Ammon's horn (tissue), 1 donor: ENCODE results near the gene UBAC1.
A peak's percentile ranks its signal among the peaks of the same experiment; 100 is the strongest.
"Not testable (repeated sequence)": the region's sequence is repeated elsewhere in the genome, so short reads cannot be mapped to it uniquely, and the experiment has no call there.

Experiments
- DNase-seq: peaks from one replicate; pipeline ENCODE4 v3.0.0-alpha.2; 2016; ENCODE audit warnings: low spot score

UBAC1 gene

GRCh38 chr9:135898634-135899407 is 62.4 kb downstream of the UBAC1 start:
- DNase-seq = no peak

GRCh38 chr9:135896626-135897025 is 64.5 kb downstream of the UBAC1 start:
- DNase-seq = no peak

DNA sequence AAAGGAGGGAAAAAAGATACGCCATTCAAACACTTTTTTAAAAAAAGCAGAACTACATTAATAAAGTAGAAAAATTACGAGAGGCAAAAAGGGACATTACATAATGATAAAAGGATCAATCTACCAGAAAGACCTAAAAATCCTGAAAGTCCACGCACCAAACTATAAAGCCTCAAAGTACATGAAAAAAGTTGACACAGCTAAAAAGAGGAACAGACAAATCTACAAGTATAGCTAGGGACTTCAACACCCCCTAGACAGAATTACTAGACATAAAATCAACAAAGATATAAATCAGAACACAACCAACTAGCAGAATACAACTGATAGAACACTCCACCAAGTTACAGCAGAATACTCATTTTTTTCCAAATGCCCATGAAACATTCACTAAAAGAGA is 65.0 kb downstream of the UBAC1 start:
- DNase-seq = no peak

DNA sequence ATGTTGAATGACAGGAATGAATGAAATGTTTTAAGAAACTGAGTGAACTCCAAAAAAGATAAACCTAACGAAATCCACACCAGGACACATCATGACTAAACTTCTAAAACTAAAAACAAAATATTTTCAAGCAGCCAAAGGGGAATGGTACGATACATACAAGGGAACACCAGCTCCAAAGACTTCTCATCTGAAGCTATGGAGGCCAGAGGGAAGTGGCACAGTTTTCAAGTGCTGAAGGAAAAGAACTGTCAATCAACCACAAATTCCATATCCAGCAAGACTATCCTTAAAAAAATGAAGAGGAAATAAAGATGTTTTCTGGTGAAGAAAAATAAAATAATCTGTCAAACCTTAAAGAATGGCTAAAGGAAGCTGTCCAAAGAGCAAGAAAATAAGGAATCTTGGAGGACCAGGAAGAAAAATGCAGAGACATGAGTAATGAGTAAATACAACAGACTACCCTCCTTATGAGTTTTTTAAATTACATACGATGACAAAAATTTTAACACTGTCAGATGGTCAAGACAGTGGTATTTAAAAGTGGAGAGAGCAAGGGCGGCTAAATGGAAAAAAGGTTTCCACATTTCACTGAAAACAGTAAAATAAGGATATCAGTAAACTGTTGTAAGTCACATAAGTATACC is 65.8 kb downstream of the UBAC1 start:
- DNase-seq = no peak

DNA sequence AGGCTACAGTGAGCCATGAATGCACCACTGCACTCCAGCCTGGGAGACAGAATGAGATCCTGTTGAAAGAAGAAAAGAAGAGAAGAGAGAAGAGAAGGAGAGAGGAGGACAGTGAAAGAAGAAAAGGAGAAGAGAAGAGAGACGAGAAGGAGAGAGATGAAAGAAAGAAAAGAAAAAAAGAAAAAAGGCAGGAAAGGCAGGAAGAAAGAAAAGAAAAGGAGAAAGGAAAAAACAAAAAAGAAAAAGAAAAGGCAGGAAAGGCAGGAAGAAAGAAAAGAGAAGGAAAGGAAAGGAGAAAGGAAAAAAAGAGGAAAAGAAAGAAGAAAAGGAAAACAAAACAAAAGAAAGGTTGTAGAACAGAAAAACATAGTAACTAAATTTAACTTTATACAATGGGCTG is 68.1 kb downstream of the UBAC1 start:
- no peak for DNase-seq

DNA sequence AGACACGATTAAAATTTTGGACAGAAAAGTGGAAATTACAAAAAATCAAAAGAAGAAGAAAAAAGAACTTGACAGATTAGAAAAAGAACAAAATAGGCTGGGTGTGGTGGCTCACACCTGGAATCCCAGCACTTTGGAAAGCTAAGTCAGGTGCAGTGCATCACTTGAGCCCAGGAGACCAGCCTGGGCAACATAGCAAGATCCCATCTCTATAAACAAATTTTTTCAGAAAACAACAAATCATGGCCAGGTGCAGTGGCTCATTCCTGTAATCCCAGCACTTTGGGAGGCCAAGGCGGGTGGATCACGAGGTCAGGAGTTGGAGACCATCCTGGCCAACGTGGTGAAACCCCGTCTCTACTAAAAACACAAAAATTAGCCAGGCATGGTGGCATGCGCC is 68.8 kb downstream of the UBAC1 start:
- not testable (repeated sequence) for DNase-seq

DNA sequence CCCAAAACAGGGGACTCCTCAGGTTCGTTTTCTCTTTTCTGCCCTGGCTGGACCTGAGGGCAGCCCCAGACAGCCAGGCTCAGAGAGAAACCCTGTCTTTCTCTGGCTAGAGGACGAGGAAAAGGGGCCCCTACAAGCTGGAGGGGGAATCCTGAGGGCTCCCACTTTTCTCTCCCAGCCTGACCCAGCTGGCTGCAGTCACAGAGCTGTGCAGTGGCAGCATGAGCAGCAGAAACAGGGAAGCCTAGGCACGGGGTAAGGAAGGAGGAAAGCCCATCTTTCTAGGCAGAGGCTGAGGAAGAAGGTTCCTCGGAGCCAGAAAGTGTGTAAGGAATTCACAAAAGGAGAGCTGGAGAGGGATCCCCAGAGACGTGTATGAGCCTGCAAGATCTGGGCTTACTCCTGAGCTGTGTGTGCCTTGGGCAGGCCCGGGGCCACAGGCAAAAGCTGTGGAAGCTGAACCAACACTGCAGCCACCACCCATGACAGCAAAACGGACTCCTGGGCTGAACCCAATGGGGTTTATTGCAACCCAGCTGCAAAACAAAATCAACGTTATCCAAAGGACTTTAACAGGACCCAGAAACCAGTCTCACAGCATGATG is 70.0 kb downstream of the UBAC1 start:
- DNase-seq = no peak

DNA sequence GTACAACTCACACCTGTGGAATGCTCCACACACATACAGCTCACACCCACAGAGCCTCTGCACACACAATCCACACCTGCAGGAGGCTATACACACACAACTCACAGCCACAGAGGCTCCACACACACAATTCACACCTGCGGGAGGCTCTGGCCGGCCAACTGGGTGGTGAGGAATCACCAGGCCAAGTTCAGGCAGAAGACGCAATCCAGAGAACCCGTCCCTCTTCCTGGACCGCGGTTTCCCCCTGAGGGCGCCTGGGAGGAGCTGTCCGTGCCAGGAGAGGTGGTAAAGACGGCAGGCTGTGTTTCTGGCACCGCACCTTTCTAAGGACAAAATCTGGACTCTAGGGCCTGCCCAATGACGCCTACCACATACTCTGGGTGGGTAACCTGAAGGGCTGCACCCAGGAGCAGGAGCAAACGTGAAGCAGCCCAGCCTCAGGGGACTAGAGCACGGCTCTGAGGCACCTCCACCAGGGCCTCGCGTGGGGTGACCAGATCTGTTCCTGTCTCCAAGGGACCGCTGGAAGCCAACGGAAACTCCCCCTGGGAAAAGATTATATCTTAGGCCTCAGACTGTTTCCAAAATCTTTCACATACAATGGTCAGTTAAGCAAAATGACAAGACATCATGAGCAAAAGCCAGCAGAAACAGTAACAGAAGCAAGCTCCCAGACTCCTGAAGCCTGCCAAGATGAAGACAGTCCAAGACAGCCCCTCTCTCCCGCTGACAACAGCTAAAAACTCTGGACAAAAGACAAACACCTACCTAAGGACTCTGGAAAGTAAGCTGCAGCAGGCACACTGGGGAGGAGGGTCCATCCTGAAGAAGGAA is 70.8 kb downstream of the UBAC1 start:
- DNase-seq = no peak

DNA sequence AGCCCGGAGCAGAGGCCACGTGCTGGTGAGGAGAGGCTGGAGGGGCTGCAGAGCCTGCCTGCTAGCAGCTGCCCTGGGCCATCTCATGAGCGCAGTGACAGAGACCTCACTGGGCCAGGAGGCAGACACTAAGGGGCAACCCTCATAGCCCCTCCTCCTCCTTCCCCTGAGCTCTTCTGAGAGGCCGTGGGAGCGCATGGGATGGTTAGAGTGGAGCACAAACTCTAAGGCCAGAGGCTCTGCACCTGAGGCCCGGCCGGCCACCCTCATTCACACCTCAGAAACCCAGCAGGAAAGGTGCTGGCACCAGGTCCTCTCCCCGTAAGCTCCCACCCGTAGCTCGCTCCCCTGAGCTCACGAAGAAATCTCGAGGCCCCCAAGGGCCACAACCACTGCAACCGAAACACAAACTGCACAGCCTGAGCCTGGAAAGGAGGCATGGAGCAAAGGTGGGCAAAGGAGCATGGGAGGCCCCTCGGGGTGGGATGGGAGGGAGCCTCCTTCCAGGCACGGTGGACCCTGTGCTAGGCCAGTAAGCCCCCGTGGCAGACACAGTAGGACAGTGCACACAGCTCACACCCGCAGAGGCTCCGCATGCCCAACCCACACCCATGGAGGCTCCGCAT is 71.5 kb downstream of the UBAC1 start:
- DNase-seq = no peak

DNA sequence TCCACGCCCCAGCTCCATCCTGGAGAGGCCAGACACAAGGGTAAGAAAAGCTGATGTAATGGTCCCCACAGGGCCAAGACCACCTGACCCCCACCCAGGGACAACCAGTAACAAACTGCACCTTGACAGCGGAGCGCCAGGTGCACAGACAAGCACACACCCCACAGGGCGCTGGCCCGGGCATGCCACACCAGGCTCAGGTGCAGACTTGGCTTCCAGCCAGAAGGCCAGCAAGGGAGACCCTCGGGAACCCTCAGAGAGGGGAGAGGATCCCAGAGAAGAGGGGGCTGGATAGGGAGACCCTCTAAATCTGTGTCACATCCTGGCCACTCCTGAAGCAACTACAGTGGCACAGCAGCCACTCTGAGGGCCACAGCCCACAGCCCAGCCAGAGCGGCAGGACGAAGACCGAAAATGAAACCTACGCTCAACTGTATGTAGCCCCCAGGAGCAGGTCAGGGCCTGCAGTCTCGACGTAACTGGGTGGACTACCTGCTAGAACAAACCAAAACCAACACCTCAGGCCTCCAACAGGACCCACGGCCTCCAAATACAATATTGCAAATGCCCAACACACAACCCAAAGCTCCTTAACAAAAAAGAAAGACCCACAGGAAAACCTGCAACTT is 72.3 kb downstream of the UBAC1 start:
- no peak for DNase-seq

DNA sequence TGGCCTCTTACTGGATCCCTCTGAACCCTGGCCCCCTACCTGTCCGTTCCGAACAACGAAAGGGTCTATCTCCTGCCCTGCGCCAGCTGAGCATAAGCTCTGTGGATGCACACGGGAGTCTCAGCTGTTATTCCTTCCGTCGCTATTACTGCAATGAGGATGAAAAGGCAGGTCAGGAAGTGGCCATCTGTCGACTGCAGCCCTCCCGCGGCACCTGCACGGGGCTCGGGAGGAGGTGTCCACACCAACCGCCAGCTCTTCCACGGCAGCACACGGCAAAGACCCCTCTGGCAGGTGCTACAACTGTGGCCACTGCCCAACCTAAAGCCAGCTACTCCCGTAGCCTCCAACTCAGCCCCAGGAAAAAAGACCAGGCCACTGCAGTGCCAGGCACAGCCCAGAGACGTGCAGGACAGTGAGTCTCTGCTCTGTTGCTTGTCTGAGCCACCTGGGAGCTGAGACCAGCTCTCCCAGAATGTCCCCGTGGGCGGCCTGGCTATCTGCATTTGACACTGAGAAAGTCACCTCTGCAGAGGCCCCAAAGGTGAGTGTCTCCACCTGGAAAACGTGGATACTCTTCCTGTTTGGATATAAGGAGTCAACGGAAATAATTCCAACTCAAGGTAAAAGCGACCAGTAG is 72.9 kb downstream of the UBAC1 start:
- DNase-seq = no peak

DNA sequence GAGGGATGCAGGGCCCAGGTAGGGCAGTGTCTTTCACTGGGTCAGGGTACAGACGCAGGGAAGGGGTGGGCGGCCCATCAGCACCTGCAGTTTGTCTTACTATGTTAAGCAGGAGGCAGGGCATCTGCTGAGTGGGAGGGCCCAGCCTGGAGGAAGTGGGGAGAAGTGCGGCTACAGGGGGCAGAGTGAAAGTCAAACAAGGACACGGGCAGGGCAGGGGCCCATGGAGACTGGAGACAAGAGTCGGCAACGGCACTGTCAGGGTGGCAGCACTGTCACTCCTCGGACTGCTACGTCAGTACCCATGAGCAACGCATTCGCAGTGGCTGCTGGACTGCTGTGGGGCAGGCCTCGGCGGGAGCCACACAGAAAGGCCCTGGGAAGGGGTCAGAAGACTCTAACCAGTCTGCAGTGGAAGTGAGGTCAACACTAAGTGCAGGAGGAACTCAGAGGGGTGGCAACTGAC is 73.6 kb downstream of the UBAC1 start:
- DNase-seq = peak; percentile 37

- DNase-seq = peak; percentile 76
Measured at GRCh38 chr9:135887021-135887507, 74.1 kb downstream of the UBAC1 start.

DNA sequence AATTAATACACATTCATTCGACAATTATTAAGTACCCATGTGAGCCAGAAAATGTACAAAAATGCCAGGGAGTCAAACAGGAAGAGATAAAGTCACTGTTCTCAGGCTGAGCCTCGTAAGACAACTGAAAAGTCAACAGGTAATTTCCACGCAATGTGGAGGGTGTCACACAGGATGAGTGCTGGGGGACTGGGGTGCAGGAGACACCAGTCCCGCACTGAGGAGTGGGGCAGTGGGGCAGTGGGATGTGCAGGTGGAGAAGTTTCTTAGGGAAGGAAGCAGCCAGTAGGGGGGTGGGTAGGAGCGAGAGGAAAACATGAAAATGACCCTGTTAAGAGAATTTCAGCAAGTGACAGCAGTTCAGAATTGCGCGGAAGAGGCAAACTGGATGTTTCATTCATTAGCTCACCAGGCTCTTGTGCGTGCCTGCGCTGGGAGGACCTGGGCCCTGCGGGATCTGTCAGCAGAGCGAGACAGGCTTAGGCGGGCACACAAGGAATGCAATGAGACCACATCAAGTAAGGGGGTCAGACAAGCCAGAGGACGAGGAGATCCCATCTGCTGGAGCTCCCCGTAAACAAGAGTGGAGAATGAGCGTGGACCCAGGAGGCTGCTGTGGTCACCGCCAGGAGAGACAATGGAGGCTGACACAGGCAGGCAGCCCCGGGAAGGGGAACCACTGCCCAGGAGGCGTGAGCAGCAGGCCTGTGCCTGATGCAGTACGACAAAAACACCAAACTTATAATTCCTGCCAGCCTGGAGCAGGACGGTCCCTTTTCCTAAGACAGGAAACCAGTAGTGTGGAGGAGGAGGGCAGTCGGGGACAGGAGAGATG is 74.8 kb downstream of the UBAC1 start:
- peak; percentile 43 for DNase-seq

DNA sequence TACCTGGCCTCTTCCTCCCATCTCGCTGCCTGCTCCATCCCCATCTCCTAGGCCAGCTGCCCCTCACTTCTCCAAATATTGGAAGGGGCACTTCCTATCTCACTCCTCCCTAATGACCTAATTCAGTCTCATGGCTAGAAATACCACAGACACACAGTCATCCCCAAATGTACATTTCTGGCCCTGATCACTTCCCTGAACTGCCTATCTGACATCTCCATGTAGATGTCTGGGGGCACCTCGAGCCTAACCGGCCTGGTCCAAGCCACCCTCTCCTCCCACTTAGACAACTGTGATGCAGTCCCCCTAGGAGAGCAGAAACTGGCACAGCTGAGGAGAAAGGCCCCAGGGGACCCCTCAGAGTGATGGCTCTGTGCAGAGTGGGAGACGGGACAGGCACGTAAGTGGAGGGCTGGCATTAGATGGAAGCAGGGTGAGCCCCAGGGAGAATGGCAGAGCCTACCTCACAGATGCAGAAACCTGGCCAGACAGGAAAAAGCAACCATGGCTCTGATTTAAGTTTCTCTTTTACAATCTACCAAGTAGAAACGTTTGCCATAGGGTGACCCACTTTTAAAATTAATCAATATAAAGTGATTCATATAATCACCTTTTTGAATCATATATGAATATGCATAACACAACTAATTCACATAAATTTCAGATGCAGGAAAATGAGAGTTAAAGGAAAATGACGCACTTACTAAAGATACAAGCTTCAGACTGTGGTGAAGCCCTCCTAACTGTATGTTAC is 75.9 kb downstream of the UBAC1 start:
- no peak for DNase-seq

DNA sequence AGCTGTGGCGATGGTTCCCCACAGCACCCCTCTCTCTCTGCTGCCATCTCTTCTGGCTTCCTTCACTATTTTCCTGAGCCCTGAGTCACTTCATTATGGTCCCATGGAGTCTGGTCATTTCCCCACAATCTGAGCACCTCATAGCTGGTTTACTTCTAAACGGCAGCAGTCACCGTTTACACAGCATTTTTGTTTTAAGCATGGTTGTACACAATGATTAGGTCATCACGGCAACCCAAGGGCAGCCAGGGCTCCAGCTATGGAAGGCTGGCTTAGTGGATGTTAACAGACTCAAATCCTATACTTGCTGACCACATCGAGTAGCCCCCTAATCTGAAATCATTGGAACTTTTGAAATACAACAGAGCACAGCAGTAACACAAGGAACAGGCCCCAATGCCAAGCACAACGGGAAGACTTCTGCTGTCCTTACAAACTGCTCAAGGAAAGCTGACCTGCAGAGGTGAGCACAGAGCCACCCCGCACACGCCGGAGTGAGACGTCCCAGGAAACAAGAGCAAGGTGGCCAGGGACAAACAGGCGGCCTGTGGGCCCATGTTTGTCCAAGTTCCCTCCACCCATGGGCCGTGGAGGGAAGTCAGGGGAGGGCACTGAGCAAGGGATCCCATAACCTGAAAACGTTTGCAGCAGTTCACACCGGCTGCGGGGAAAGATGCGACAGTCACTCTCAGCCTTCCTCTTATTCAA is 76.7 kb downstream of the UBAC1 start:
- no peak for DNase-seq

GRCh38 chr9:135883410-135884089 is 77.6 kb downstream of the UBAC1 start:
- DNase-seq = peak; percentile 51
